ENCODE data around the gene ITGA8.
"Not testable (repeated sequence)": the region's sequence is repeated elsewhere in the genome, so short reads cannot be mapped to it uniquely, and the experiment has no call there.

The ITGA8 gene

DNA sequence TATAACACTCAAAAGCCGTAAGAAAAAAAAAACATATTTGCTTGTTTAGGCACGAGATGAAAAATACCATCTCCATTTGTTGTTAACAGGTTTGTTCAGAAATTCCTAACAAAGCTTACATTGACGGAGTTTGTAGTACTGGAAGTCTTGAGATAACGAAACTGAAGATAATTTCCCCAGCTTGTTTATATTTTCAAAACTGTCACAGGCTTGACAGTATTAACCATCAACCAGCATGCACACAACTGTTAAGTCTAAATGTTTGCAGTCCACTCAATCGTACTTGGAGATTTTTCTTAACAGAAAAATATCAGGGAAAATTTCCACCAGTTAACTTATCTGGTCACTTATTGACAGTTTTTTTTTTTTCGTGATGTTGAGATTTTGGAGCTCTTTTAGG, 68.5 kb downstream of the ITGA8 start:
- no peak overlapping the region for H3K27ac ChIP-seq
- H3K36me3 ChIP-seq, result peaks cover 0 to 86% (median 42%) of the 10 kb centered on the region in 11 experiments; a peak in 13 of 22 replicates
- TF ChIP-seq Cebpa-rat (IDR thresholded peaks at IDR 0.05), result no peak
- H3K9me3 ChIP-seq (replicated peaks in 1 of 11), result no peaks in the 10 kb centered on the region
- H3K27me3 ChIP-seq, result no peaks in the 10 kb centered on the region
- no peaks in the 10 kb centered on the region for H3K4me1 ChIP-seq
- no peak overlapping the region for H3K4me3 ChIP-seq
- H3K9ac ChIP-seq, result no peak overlapping the region
- no peaks in the 10 kb centered on the region for H4K20me1 ChIP-seq
- H3K4me2 ChIP-seq, result no peak overlapping the region

DNA sequence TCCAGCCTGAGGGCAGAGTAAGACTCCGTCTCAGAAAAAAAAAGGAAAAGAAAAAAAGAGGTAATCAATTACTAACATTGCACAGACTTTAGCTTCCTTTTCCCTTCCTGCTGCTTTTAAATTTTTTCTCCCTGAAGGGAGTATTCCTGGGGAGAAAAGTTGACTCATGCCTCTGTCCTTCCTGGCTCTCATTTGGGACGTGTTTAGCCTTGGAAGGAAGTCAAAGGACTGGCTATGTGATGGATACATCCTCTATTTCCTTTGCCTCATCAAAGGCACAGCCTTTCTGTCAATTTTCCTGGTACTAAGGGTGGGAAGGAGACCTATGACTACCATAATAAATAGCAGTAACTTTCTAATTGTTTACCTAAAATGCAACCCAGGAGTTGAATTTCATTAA, 77.6 kb downstream of the ITGA8 start:
- no peaks in the 10 kb centered on the region for H3K4me1 ChIP-seq
- no peak overlapping the region for H3K4me2 ChIP-seq
- H3K27ac ChIP-seq, result no peak overlapping the region
- H3K9ac ChIP-seq, result no peak overlapping the region
- no peaks in the 10 kb centered on the region for H4K20me1 ChIP-seq
- no peak overlapping the region for H3K4me3 ChIP-seq
- peaks cover 0 to 99% (median 56%) of the 10 kb centered on the region in 11 experiments; a peak in 14 of 22 replicates for H3K36me3 ChIP-seq
- H3K27me3 ChIP-seq, result no peaks in the 10 kb centered on the region
- H3K9me3 ChIP-seq (replicated peaks in 1 of 11), result no peaks in the 10 kb centered on the region
- TF ChIP-seq Cebpa-rat (IDR thresholded peaks at IDR 0.05), result no peak

DNA sequence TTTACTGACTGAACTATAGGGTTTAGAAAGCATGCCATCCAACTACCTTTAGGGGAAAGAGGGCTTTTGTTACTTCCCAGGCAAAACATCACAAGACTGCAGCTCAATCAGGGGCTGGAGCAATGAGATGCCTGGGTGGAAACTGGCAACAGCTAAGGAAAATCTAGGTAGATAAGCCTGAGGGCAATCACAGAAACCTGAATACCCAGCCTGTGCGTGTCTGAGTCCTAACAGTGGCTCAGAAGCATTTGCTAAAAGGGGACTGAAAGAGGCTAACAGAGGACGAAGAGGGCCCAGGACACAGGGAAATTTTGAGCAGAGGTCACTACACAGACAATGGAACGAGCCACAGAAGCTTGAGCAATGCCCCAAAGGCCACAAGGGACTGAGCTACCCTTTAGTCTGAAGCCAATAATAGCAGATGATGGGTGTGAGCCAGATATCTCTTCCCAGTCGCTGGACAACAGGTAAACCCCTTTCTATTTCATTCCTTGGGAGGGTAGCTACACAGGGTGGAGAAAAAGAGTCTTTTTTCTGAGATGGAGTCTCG, 79.1 kb downstream of the ITGA8 start:
- Histone ChIP-seq H3K9ac (no peak overlapping the region), H3K9me3 (replicated peaks in 1 of 11) (no peaks in the 10 kb centered on the region), H3K4me2 (no peak overlapping the region), H3K4me3 (no peak overlapping the region), H3K36me3 (peaks cover 0 to 99% (median 54%) of the 10 kb centered on the region in 11 experiments; a peak in 14 of 22 replicates), H3K27me3 (no peaks in the 10 kb centered on the region), H4K20me1 (no peaks in the 10 kb centered on the region), H3K4me1 (no peaks in the 10 kb centered on the region), H3K27ac (no peak overlapping the region)
- TF ChIP-seq Cebpa-rat (IDR thresholded peaks at IDR 0.05), result no peak

DNA sequence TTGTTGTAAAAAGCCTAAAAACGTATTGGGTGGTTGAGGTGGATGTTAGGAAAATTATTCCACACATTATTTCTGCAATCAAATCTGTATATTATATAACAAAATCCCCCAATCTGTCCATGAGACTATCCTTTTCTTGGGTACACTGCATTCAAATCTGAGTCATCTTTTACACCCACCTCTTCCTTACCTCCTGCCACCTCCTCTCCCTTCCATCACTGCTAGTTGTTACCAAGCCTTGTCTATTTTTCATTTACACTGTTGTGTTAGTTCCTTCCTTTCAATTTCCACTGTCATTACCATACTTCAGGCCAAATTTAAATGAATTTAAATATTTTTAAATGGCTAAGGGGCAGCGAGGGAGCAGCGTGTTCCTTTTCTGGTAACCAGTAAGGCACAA, 83.3 kb downstream of the ITGA8 start:
- no peaks in the 10 kb centered on the region for H4K20me1 ChIP-seq
- no peak overlapping the region for H3K27ac ChIP-seq
- H3K4me1 ChIP-seq, result no peaks in the 10 kb centered on the region
- H3K27me3 ChIP-seq, result no peaks in the 10 kb centered on the region
- no peak overlapping the region for H3K4me3 ChIP-seq
- TF ChIP-seq Cebpa-rat (IDR thresholded peaks at IDR 0.05), result no peak
- no peak overlapping the region for H3K4me2 ChIP-seq
- H3K9me3 ChIP-seq (replicated peaks in 1 of 11), result no peaks in the 10 kb centered on the region
- no peak overlapping the region for H3K9ac ChIP-seq
- H3K36me3 ChIP-seq, result peaks cover 0 to 100% (median 39%) of the 10 kb centered on the region in 11 experiments; a peak in 14 of 22 replicates

DNA sequence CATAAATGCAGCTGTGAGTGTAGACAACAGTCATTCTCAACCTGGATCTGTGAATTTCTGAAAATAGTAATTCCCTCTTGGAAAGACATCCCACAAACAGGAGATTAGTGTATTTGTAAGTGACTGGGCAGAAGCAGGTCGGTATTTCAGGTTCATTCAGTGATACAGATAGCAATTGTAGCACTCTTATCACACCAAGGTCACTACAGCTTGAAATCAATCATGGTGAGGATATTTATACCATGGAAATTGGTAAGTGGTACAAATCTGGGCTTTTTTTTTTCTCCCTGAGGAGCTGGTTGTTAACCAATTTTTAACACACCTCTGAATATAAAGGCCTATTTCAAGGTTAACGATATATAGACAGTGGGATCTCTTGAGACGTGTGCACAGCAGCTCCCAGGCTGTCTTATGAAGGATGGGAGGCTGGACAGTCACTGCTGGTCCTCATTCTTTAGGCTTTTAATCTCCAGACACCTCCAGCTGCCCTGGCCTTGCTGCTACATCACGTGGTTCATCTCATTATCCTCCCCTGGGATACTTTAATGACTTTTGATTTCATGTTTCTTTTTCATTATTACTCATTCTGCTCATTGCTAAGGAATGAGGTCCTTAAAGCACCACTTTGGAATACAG, 87.1 kb downstream of the ITGA8 start:
- no peak overlapping the region for H3K4me2 ChIP-seq
- H3K27me3 ChIP-seq, result no peaks in the 10 kb centered on the region
- H3K9me3 ChIP-seq (replicated peaks in 1 of 11), result no peaks in the 10 kb centered on the region
- H4K20me1 ChIP-seq, result no peaks in the 10 kb centered on the region
- H3K4me1 ChIP-seq, result no peaks in the 10 kb centered on the region
- no peak for TF ChIP-seq Cebpa-rat (IDR thresholded peaks at IDR 0.05)
- H3K9ac ChIP-seq, result no peak overlapping the region
- no peak overlapping the region for H3K27ac ChIP-seq
- H3K36me3 ChIP-seq, result peaks cover 0 to 98% (median 27%) of the 10 kb centered on the region in 11 experiments; a peak in 12 of 22 replicates
- no peak overlapping the region for H3K4me3 ChIP-seq

DNA sequence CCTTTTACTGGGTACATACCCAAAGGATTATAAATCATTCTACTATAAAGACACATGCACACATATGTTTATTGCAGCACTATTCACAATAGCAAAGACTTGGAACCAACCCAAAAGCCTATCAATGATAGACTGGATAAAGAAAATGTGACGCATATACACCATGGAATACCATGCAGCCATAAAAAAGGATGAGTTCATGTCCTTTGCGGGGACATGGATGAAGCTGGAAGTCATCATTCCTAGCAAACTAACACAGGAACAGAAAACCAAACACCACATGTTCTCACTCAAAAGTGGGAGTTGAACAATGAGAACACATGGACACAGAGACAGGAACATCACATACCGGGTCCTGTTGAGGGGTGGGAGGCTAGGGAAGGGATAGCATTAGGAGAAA, 88.5 kb downstream of the ITGA8 start:
- H3K9ac ChIP-seq, H3K4me3 ChIP-seq, H3K4me2 ChIP-seq: not testable (repeated sequence)

DNA sequence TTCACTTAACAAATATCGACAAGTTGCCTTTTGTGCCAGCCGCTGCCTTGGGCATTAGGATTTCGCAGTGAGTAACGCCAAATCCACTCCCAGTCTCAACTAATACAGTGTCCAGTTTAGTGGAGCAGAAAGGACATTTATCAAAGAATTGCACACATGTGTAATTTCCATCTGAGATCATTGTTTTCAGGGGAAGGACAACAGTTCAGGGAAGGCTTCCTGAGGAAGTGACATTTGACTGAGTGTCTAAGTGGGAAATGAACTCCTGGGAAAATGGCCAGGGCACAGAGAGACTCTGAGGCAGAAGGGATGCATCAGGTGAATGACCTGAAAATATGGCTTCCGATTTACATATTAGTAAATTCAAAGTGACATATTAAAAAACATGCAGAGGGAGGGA, 89.4 kb downstream of the ITGA8 start:
- no peak overlapping the region for H3K4me2 ChIP-seq
- H3K4me3 ChIP-seq, result no peak overlapping the region
- no peaks in the 10 kb centered on the region for H4K20me1 ChIP-seq
- no peak for TF ChIP-seq Cebpa-rat (IDR thresholded peaks at IDR 0.05)
- H3K9me3 ChIP-seq (replicated peaks in 1 of 11), result no peaks in the 10 kb centered on the region
- H3K4me1 ChIP-seq, result no peaks in the 10 kb centered on the region
- no peak overlapping the region for H3K9ac ChIP-seq
- no peaks in the 10 kb centered on the region for H3K27me3 ChIP-seq
- H3K36me3 ChIP-seq, result peaks cover 0 to 98% (median 29%) of the 10 kb centered on the region in 11 experiments; a peak in 12 of 22 replicates
- no peak overlapping the region for H3K27ac ChIP-seq

More for the DNA sequence above, 88.5 kb downstream of the ITGA8 start:
- H4K20me1 ChIP-seq; H3K27ac ChIP-seq; H3K4me1 ChIP-seq; H3K27me3 ChIP-seq; H3K9me3 ChIP-seq (replicated peaks in 1 of 11): not testable (repeated sequence)
- H3K36me3 ChIP-seq, result peaks cover 0 to 98% (median 31%) of the 10 kb centered on the region in 11 experiments; a peak in 12 of 22 replicates

DNA sequence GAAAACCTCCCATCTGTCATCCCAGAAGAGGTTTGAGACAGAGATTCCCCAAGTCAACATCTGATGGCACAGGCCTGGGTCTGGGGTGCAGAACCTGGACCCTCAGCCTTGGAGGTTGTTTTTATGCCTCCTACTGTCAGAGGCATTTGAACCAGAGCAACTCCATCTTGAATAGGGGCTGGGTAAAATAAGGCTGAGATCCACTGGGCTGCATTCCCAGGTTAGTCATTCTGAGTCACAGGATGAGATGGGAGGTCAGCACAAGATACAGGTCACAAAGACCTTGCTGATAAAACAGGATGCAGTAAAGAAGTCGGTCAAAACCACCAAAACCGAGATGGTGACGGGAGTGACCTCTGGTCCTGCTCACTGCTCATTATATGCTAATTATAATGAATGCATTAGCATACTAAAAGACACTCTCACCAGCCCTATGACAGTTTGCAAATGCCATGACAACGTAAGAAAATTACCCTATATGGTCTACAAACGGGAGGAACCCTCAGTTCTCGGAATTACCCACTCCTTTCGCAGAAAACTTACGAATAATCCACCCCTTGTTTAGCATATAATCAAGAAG, 92.0 kb downstream of the ITGA8 start:
- Histone ChIP-seq H4K20me1 (no peaks in the 10 kb centered on the region), H3K27me3 (no peaks in the 10 kb centered on the region), H3K4me1 (no peaks in the 10 kb centered on the region), H3K4me2 (no peak overlapping the region), H3K9me3 (replicated peaks in 1 of 11) (no peaks in the 10 kb centered on the region), H3K36me3 (peaks cover 0 to 99% (median 40%) of the 10 kb centered on the region in 11 experiments; a peak in 12 of 22 replicates), H3K4me3 (no peak overlapping the region), H3K9ac (no peak overlapping the region), H3K27ac (no peak overlapping the region)
- no peak for TF ChIP-seq Cebpa-rat (IDR thresholded peaks at IDR 0.05)

DNA sequence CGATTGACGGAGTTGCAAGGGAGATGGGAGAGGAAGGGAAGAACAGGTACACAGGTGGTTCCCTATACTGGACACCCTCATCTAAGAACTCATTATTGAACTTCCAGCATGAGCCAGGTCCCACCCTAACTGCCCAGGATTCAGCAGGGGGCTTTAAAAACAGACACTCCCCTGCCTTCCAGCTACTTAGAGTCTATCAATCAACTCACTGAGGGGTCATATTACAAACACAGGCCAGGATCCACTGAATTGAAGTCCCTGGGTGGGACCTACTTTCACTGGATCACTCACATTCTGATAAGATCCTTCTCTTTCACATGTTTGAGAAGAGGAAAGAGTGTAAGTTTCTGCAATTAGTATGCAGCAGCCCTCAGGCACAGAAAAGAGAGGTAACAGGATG, 92.8 kb downstream of the ITGA8 start:
- Histone ChIP-seq H3K9me3 (replicated peaks in 1 of 11) (no peaks in the 10 kb centered on the region), H4K20me1 (no peaks in the 10 kb centered on the region), H3K9ac (no peak overlapping the region), H3K4me3 (no peak overlapping the region), H3K27ac (no peak overlapping the region), H3K36me3 (peaks cover 0 to 94% (median 40%) of the 10 kb centered on the region in 11 experiments; a peak in 12 of 22 replicates), H3K27me3 (no peaks in the 10 kb centered on the region), H3K4me1 (no peaks in the 10 kb centered on the region), H3K4me2 (no peak overlapping the region)
- TF ChIP-seq Cebpa-rat (IDR thresholded peaks at IDR 0.05), result no peak

DNA sequence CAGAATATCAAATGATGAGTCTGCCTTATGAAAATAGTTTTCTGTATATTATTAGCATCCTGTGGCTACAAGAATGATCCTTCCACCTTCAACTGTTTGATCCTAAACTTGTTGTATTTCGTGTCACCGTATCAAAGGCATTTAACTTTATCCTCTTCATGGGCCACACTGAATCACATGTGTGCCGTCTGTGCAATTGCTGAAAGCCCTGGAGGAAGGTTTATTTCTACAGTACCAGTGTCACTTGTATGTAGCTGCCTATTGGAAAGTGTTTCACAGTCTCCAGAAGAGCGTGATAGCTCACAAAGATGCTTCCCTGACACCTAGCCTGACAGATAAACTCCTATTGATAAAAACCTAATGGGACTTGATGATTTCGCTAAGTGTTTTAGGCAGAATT, 94.5 kb downstream of the ITGA8 start:
- no peak overlapping the region for H3K27ac ChIP-seq
- H3K9me3 ChIP-seq (replicated peaks in 1 of 11), result no peaks in the 10 kb centered on the region
- H3K4me2 ChIP-seq, result no peak overlapping the region
- H4K20me1 ChIP-seq, result no peaks in the 10 kb centered on the region
- no peak overlapping the region for H3K4me3 ChIP-seq
- no peak for TF ChIP-seq Cebpa-rat (IDR thresholded peaks at IDR 0.05)
- no peaks in the 10 kb centered on the region for H3K27me3 ChIP-seq
- no peaks in the 10 kb centered on the region; a peak in 1 of 20 replicates for H3K4me1 ChIP-seq
- peaks cover 0 to 94% (median 40%) of the 10 kb centered on the region in 11 experiments; a peak in 12 of 22 replicates for H3K36me3 ChIP-seq
- H3K9ac ChIP-seq, result no peak overlapping the region
